ENCODE results near the gene WBP2. TPM values are rescaled to one million over a fixed set of nuclear protein-coding genes. Genes with fewer than 3 reads are reported as not detected.
A peak's percentile ranks its signal among the peaks of the same experiment; 100 is the strongest.

WBP2 gene
- total and polyA plus RNA-seq, 2 of the 13 experiments (the other 11 are each of a cell fraction or from before 2014, with no cell fraction given): 29.2 to 29.5 TPM

DNA sequence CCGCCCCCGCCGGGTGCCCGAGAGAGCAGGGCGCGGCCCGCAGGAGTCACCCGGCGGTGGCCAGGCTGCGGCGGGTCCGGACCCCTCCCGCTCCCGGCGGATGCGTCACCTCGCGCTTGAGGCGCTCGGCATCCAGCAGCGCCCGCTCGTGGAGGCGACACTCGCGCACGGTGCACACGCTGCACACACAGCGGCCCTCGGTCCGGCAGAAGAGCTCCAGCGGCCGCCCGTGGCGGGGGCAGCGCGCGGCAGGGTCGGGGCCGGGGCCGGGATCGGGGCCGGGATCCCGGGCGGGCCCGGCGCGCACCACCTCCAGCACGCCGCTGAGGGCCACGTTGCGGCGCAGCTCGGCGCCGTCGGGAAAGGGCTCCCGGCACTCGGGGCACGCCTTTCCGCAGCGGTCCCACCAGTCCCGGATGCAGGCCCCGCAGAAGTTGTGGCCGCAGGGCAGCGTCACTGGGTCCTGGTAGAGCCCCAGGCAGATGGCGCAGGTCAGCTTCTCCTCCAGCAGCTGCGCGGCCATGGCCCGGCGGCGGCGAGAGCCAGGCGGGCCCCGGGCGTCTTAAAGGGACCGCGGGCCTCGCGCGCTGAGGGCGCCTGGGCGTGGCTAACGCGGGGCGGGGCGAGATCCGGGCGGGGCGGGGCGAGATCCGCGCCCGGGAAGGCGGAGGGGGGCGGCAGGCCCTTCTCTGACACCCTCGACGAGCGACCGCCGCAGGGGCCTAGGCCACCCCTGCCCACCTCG lies 41.5 kb upstream of the WBP2 start, which contains the start of gene TRIM65 (continued):
- TF ChIP-seq MAFK (conservative IDR thresholded peaks at IDR 0.05 in 1 of 2, IDR thresholded peaks at IDR 0.05 in 1 of 2; ENCODE audit: low read length in 2 of 2) (no peak), BRD4 (CRISPR knock-in tag; IDR thresholded peaks at IDR 0.05) (peak; percentile 85; the same call in 1 of the 2 replicates), PCBP2 (optimal IDR thresholded peaks at IDR 0.05; ENCODE audit: low read depth, low read length, poor library complexity, severe bottlenecking) (no peak), MED13 (CRISPR knock-in tag; IDR thresholded peaks at IDR 0.05) (peak; percentile 73; the same call in 1 of the 2 replicates), KAT8 (CRISPR knock-in tag; IDR thresholded peaks at IDR 0.05) (peak; percentile 46; the same call in 1 of the 2 replicates), ZBTB14 (CRISPR knock-in tag; IDR thresholded peaks at IDR 0.05) (0 out of 2 replicates have a peak, but pooled peaks have one; percentile 23), SNAPC2 (CRISPR knock-in tag; IDR thresholded peaks at IDR 0.05) (peak; percentile 55; the same call in 1 of the 2 replicates), DMAP1 (CRISPR knock-in tag; IDR thresholded peaks at IDR 0.05) (peak; percentile 88), FOSL2 (CRISPR knock-in tag; IDR thresholded peaks at IDR 0.05) (peak; percentile 80), ZNF121 (CRISPR knock-in tag; IDR thresholded peaks at IDR 0.05) (no peak; the same call in 1 of the 2 replicates), ZNF775 (CRISPR knock-in tag; IDR thresholded peaks at IDR 0.05; ENCODE audit: borderline replicate concordance) (0 out of 2 replicates have a peak, but pooled peaks have one; percentile 45), KLF12 (CRISPR knock-in tag; IDR thresholded peaks at IDR 0.05; ENCODE audit: borderline replicate concordance) (peak; percentile 43; the same call in 1 of the 2 replicates), KDM5A (IDR thresholded peaks at IDR 0.05; ENCODE audit: borderline replicate concordance, low read length) (no peak), ZNF224 (CRISPR knock-in tag; IDR thresholded peaks at IDR 0.05) (no peak), PRDM4 (CRISPR knock-in tag; IDR thresholded peaks at IDR 0.05; ENCODE audit: borderline replicate concordance) (no peak), CSRNP1 (CRISPR knock-in tag; IDR thresholded peaks at IDR 0.05) (peak; percentile 89), ZNF33B (CRISPR knock-in tag; IDR thresholded peaks at IDR 0.05) (0 out of 2 replicates have a peak, but pooled peaks have one; percentile 28), ZNF354B (CRISPR knock-in tag; IDR thresholded peaks at IDR 0.05) (peak; percentile 17; the same call in 1 of the 2 replicates), ZNF879 (CRISPR knock-in tag; IDR thresholded peaks at IDR 0.05) (no peak), ZBTB33 (CRISPR knock-in tag; IDR thresholded peaks at IDR 0.05) (no peak), PLSCR1 (CRISPR knock-in tag; IDR thresholded peaks at IDR 0.05; ENCODE audit: borderline replicate concordance) (no peak)

All from HepG2 (cell line).